NCI-H1436 treated with DMSO at 0.1 percent for 48 hours (cell line): ENCODE results near the gene KLHDC3.
A peak's percentile ranks its signal among the peaks of the same experiment; 100 is the strongest.

Source experiments
- DNase-seq: peaks from one replicate; lab custom pipeline; 2025; lab: John Stamatoyannopoulos, UW

Gene KLHDC3

DNA sequence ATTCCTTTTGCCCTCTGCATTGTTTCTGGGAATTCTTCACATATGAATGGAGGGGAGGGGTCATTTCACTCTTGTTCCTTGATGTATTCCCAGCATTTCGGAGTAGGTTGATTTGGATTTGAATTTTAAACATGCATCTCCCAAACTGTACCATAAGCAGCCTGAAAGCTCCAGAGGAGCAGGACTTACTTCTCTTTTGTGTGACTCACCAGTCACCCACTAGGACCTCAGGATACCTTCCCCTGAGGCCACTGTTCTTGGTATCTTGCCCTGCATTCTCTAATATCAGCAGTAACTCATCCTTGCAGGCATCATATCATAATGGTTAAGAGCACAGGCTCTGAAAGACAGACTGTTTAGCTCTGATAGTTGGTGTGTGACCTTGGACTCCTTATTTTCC lies 44.5 kb downstream of the KLHDC3 start:
- no peak for DNase-seq

DNA sequence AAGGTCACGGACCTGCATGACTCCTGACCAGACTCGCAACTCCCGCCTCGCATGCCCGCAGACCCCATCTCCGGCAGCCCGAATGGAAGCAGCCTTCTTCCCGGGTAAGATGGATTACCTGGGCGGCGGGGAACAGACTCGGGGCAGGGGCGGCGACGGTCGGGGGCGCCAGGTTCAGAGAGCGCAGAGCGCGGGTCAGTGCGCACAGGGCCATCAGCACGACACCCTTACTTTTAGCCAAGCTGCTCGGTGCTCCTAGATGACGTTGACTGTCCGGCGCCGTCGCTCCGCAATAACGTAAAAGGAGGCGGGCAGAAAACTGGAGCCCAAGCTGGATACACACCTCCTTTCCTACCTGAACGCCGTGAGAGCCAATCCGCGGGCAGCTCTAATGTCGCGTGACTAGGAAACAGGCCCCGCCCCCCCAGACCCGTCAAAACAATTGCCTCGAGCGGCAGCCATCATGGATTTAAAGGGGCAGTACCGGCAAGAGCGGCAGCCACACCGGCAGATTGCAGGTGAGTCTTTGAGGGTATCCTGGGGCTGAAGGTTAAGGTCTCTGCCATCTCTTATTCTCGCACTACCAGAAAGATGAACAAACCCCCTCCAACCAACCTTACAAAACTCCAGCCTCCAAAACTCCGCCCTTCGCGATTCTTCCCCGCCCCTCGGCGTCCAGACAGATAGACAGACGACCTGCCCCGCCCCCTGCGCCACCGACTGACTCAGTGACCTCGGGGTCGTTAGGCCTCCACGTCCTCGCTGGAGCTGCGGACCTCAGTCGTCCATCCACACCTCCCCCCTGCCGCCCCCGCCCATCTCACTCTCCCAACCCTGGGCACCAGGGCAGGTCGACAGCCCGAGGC lies 45.4 kb downstream of the KLHDC3 start, which contains the start of the genes KLC4 and MRPL2:
KLC4 (plus strand) TSS at position 464 of the 866 bp plus-strand sequence. CDS start 1,705 bp downstream, outside the sequence.
MRPL2 (minus strand) TSS at position 267 of the 866 bp plus-strand sequence; CDS start at position 214, 53 bp downstream.
- DNase-seq = peak; percentile 97

GRCh38 chr6:43060034-43060754 lies 46.1 kb downstream of the KLHDC3 start:
- no peak for DNase-seq

DNA sequence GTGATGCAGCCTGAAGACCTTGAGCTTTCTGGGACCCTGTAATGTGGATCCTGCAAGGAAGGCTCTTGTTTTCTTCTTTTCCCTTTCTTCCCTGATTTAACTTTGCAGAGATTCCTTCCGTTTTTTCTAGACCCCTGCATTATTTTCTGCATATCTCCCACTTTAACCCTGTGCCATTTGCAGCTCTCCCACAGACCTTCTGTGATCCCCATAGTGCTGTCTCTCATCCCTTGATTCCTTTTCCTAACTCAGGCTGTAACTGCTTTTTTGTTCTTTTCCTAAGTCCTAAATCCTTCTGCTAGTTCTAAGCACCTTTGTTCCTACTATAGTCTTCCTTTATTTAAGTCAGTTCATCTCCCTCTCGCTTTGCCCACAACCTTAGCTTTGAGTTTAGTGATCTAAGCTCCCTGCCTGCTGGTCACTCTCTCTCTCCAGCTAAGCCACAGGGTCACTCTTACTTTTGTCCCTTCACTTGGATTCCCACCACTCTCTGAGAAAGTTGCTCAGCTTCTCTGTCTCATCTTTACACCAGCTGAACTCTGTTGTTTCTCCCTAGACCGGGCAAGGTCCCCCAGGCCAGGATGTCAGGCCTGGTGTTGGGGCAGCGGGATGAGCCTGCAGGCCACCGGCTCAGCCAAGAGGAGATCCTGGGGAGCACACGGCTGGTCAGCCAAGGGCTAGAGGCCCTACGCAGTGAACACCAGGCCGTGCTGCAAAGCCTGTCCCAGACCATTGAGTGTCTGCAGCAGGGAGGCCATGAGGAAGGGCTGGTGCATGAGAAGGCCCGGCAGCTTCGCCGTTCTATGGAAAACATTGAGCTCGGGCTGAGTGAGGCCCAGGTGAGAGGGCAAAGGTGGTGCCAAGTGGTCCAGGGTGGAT lies 46.9 kb downstream of the KLHDC3 start:
- no peak for DNase-seq

GRCh38 chr6:43061861-43062260 lies 47.8 kb downstream of the KLHDC3 start:
- DNase-seq = no peak

DNA sequence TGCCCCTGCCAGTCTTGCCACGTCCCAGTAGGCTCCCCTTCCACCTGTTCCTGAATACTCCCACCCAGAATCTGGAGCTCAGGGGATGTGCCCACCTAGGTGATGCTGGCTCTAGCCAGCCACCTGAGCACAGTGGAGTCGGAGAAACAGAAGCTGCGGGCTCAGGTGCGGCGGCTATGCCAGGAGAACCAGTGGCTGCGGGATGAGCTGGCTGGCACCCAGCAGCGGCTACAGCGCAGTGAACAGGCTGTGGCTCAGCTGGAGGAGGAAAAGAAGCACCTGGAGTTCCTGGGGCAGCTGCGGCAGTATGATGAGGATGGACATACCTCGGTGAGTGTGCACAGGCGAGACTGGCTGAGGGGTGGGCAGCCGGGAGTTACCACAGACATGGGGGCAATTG lies 48.8 kb downstream of the KLHDC3 start:
- no peak for DNase-seq

DNA sequence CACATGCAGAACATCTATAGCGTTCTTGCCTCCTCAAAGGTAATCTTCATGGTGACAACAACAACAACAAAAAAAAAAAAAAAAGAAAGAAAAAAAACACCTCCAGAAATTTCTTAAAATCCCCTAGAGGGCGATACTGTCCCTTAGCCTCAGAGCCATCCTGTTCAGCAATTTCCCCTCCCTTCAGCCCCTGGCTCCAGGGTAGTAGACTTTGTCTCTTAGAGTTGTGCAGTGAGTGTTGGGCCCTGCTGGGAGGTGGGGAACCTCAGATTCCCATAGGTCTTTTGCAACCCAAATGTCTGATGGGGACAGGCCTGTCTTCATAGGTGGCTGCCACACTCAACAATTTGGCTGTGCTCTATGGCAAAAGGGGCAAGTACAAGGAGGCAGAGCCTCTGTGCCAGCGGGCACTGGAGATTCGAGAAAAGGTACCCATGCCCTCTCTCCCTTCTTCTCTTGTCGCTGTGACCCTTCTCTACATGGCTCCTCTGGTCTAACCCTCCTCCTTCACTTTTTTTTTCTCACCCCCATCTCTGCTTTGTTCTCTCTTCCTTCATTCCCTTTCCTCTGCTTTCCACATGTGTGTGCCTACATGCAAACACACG lies 56.1 kb downstream of the KLHDC3 start:
- DNase-seq = no peak
